CD14-positive monocyte (primary cell): Measurements from ENCODE around the gene QTRT2. TPM values are rescaled to one million over a fixed set of nuclear protein-coding genes. Genes with fewer than 3 reads are reported as not detected.

Experiments
- DNase-seq, 3 donors: peaks; one replicate each; pipeline ENCODE4 v3.0.0-alpha.2; 2011 to 2022
- H2AFZ ChIP-seq: 2 replicates; pipeline ENCODE4 v1.6.0; 2012; ENCODE audit warnings: mild to moderate bottlenecking, low read depth, low read length, inconsistent platforms; ENCODE audit not compliant: insufficient read depth, poor library complexity, severe bottlenecking
- H3K27ac ChIP-seq, 2 donors: 1 replicate in 1 of 2; 2 replicates in 1 of 2; pipeline ENCODE4 v1.5.1; 2012 to 2013; ENCODE audit warnings: low read length in 2 of 2, control low read depth in 1 of 2, inconsistent platforms in 1 of 2, low read depth in 1 of 2, mild to moderate bottlenecking in 1 of 2
- H3K27me3 ChIP-seq, 2 donors: one replicate each; pipeline versions ENCODE4 v1.6.0 to v1.6.1; 2011 to 2013; ENCODE audit warnings: low read length in 2 of 2; ENCODE audit not compliant: control insufficient read depth in 2 of 2, insufficient read depth in 2 of 2
- H3K36me3 ChIP-seq, 2 donors: replicated peaks in 1 of 2; 1 replicate in 1 of 2; 2 replicates in 1 of 2; pipeline versions ENCODE4 v1.5.1 to v1.6.1; 2012 to 2013; ENCODE audit warnings: low read length in 2 of 2, control low read depth in 1 of 2, inconsistent platforms in 1 of 2, mild to moderate bottlenecking in 1 of 2; ENCODE audit not compliant: insufficient read depth in 2 of 2, control insufficient read depth in 1 of 2
- H3K4me1 ChIP-seq, 2 donors: 1 replicate in 1 of 2; 2 replicates in 1 of 2; pipeline versions ENCODE4 v1.5.1 to v1.6.1; 2012 to 2013; ENCODE audit warnings: low read length in 2 of 2, control low read depth in 1 of 2, inconsistent platforms in 1 of 2, mild to moderate bottlenecking in 1 of 2, moderate library complexity in 1 of 2; ENCODE audit not compliant: insufficient read depth in 2 of 2, control insufficient read depth in 1 of 2
- H3K4me2 ChIP-seq: replicated peaks from 2 replicates; pipeline ENCODE3; 2012; ENCODE audit warnings: low read length, moderate library complexity, mild to moderate bottlenecking; ENCODE audit not compliant: poor library complexity, severe bottlenecking; ENCODE audit errors: extremely low read depth
- H3K4me3 ChIP-seq, 3 experiments: fragments of 200-600 bp in 1 of 3; sonication (generic) in 1 of 3; replicated peaks in 1 of 3; 1 replicate in 2 of 3; 2 replicates in 1 of 3; pipeline ENCODE4 v1.5.1; 2011 to 2013; ENCODE audit warnings: low read length in 3 of 3, mild to moderate bottlenecking in 3 of 3, control low read depth in 2 of 3, low read depth in 2 of 3, inconsistent platforms in 1 of 3, moderate library complexity in 1 of 3
- H3K79me2 ChIP-seq: 2 replicates; pipeline ENCODE4 v1.6.0; 2012; ENCODE audit warnings: mild to moderate bottlenecking, control low read depth, inconsistent platforms, low read length, moderate library complexity; ENCODE audit not compliant: insufficient read depth
- H3K9ac ChIP-seq: 2 replicates; pipeline ENCODE4 v1.6.0; 2017; ENCODE audit warnings: low read length, mild to moderate bottlenecking; ENCODE audit not compliant: insufficient read depth, poor library complexity, severe bottlenecking
- H3K9me3 ChIP-seq, 2 donors: replicated peaks in 1 of 2; 1 replicate in 1 of 2; 2 replicates in 1 of 2; pipeline versions ENCODE4 v1.5.1 to v1.6.1; 2012 to 2013; ENCODE audit warnings: low read length in 2 of 2, control low read depth in 1 of 2; ENCODE audit not compliant: control insufficient read depth in 1 of 2, insufficient read depth in 1 of 2
- H4K20me1 ChIP-seq: 2 replicates; pipeline ENCODE4 v1.6.0; 2012; ENCODE audit warnings: mild to moderate bottlenecking, low read length, control low read depth, moderate library complexity; ENCODE audit not compliant: insufficient read depth
- H3K27ac Mint-ChIP-seq, 7 donors: one replicate each; pipeline ENCODE4 v1.8.0; 2020; ENCODE audit warnings: mild to moderate bottlenecking in 7 of 7, mixed read lengths in 7 of 7, moderate library complexity in 6 of 7, inconsistent platforms in 2 of 7
- H3K27me3 Mint-ChIP-seq, 3 donors: one replicate each; pipeline ENCODE4 v1.8.0; 2021 to 2022; ENCODE audit warnings: low read depth in 3 of 3, mild to moderate bottlenecking in 3 of 3, mixed read lengths in 3 of 3, moderate library complexity in 3 of 3, inconsistent platforms in 1 of 3
- H3K36me3 Mint-ChIP-seq, 2 donors: one replicate each; pipeline ENCODE4 v1.8.0; 2020; ENCODE audit warnings: mixed read lengths in 2 of 2, inconsistent platforms in 1 of 2, mild to moderate bottlenecking in 1 of 2
- H3K4me1 Mint-ChIP-seq: one replicate; pipeline ENCODE4 v1.8.0; 2020; ENCODE audit warnings: mild to moderate bottlenecking, mixed read lengths
- H3K4me3 Mint-ChIP-seq, 2 donors: one replicate each; pipeline ENCODE4 v1.8.0; 2020; ENCODE audit warnings: mild to moderate bottlenecking in 2 of 2, mixed read lengths in 2 of 2, moderate library complexity in 1 of 2
- H3K9me3 Mint-ChIP-seq, 7 donors: one replicate each; pipeline ENCODE4 v1.8.0; 2020 to 2022; ENCODE audit warnings: mixed read lengths in 7 of 7, mild to moderate bottlenecking in 6 of 7, moderate library complexity in 6 of 7, inconsistent platforms in 2 of 7
- WGBS: methylation state at CpG from one replicate; pipeline ENCODE4 v1.1.5; 2013; ENCODE audit warnings: missing lambda C conversion rate; ENCODE audit not compliant: insufficient coverage; 5-methylcytosine and 5-hydroxymethylcytosine counted together
- intact Hi-C, 2 donors: fragments of 100-400 bp; cut with micrococcal nuclease; formaldehyde crosslinking; loops; one replicate each; pipeline versions ENCODE4 v1.15.0 to v1.15.1; 2023
- polyA plus RNA-seq, 3 donors: library from polyadenylated mRNA; depleted of rRNA in 1 of 3; unstranded in 2 of 3; stranded (reverse) in 1 of 3; fragments of 300-500 nt in 2 of 3; fragments of >200 nt in 1 of 3; fragmentation: Illumina TruSeq in 2 of 3; gene quantifications; 1 replicate in 2 of 3; 2 replicates in 1 of 3; pipeline ENCODE4 v1.2.3, GENCODE V29; 2012 to 2021
- TF ChIP-seq, protein P1 (sequence below): fragments of 200-600 bp; IDR thresholded peaks from one replicate; pipeline ENCODE4 v1.8.0; 2022; ENCODE audit warnings: antibody characterized with exemption, mild to moderate bottlenecking

Gene QTRT2
- polyA plus RNA-seq, 3 donors = 14.5 to 16.7 (median 15.9) TPM

DNA sequence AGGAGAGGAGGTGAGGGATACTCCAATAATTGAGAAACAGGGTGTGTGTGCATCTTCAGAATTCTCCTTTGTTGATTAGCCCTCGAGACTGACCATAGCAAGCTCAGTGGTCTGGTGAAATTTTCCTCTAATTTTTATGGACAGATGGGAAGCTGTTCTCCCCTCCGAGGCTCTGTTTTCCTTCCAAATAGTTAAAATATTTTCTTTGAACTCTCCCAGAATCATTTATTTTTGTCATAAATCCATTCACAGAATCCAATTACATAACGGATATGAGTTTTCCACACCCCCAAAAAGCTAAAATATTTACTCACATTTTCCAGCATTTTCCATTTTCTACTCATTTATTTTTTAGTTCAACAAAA is 36.5 kb downstream of the QTRT2 start:
- H3K4me1 Mint-ChIP-seq = peaks cover 30% of the 10 kb centered on the region
- 83% methylated on average over 2 of the region's 3 CpGs for WGBS

GRCh38 chr3:114093596-114093995 is 37.1 kb downstream of the QTRT2 start:
- TF ChIP-seq, protein P1, sequence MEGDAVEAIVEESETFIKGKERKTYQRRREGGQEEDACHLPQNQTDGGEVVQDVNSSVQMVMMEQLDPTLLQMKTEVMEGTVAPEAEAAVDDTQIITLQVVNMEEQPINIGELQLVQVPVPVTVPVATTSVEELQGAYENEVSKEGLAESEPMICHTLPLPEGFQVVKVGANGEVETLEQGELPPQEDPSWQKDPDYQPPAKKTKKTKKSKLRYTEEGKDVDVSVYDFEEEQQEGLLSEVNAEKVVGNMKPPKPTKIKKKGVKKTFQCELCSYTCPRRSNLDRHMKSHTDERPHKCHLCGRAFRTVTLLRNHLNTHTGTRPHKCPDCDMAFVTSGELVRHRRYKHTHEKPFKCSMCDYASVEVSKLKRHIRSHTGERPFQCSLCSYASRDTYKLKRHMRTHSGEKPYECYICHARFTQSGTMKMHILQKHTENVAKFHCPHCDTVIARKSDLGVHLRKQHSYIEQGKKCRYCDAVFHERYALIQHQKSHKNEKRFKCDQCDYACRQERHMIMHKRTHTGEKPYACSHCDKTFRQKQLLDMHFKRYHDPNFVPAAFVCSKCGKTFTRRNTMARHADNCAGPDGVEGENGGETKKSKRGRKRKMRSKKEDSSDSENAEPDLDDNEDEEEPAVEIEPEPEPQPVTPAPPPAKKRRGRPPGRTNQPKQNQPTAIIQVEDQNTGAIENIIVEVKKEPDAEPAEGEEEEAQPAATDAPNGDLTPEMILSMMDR = no peak
- Histone ChIP-seq H3K36me3 (no peaks in the 10 kb centered on the region), H3K27ac (no peak overlapping the region), H3K27me3 (no peaks in the 10 kb centered on the region), H4K20me1 (no peaks in the 10 kb centered on the region), H3K4me2 (no peak overlapping the region), H2AFZ (no peak overlapping the region), H3K4me3 (no peak overlapping the region), H3K9me3 (no peaks in the 10 kb centered on the region), H3K79me2 (no peaks in the 10 kb centered on the region), H3K9ac (no peak overlapping the region), H3K4me1 (peaks cover 26 to 29% of the 10 kb centered on the region in 2 donors)
- Mint-ChIP-seq H3K4me1 (peaks cover 28% of the 10 kb centered on the region), H3K27ac (peak overlapping the region; percentile 19 to 97 (median 75)), H3K4me3 (no peak overlapping the region), H3K36me3 (peaks cover 2 to 3% of the 10 kb centered on the region in 2 donors), H3K9me3 (peaks cover 0 to 6% (median 0%) of the 10 kb centered on the region in 7 donors), H3K27me3 (peaks cover 1 to 4% (median 2%) of the 10 kb centered on the region in 3 donors)
- DNase-seq = peak; percentile 17 to 35 (median 28)
- intact Hi-C loops = loop anchor here in 1 of 2 donors (5.0 kb wide), 1 partner anchor 256 kb away; the partner anchor contains the start of gene GRAMD1C
- WGBS = no CpG with 5 or more reads among the region's 2 CpGs

More for the DNA sequence above, 36.5 kb downstream of the QTRT2 start:
- H3K9me3 ChIP-seq = no peaks in the 10 kb centered on the region
- Mint-ChIP-seq H3K27me3 (peaks cover 1 to 4% (median 4%) of the 10 kb centered on the region in 3 donors), H3K27ac (peak overlapping the region; percentile 86 to 97 (median 93)), H3K9me3 (peaks cover 0 to 6% (median 0%) of the 10 kb centered on the region in 7 donors), H3K36me3 (peaks cover 3% of the 10 kb centered on the region in 2 donors), H3K4me3 (peak overlapping the region in 1 of 2 donors; percentile 62)
- intact Hi-C loops = loop anchor here in 1 of 2 donors (5.0 kb wide), 1 partner anchor 256 kb away; the partner anchor contains the start of gene GRAMD1C
- H2AFZ ChIP-seq = peak overlapping the region; percentile 76
- H3K36me3 ChIP-seq = peaks cover 0 to 1% of the 10 kb centered on the region in 2 donors
- H3K9ac ChIP-seq = no peak overlapping the region
- H3K4me3 ChIP-seq = peak overlapping the region in 1 of 3 experiments; percentile 66
- H3K79me2 ChIP-seq = no peaks in the 10 kb centered on the region
- peak overlapping the region; percentile 75 to 89 for H3K27ac ChIP-seq
- H3K27me3 ChIP-seq = no peaks in the 10 kb centered on the region
- peak overlapping the region; percentile 63 for H3K4me2 ChIP-seq
- H4K20me1 ChIP-seq = no peaks in the 10 kb centered on the region
- peaks cover 26 to 29% of the 10 kb centered on the region in 2 donors for H3K4me1 ChIP-seq
- DNase-seq = no peak
- TF ChIP-seq, protein P1 = no peak
